HG03108 (cell line): ENCODE results near the gene SDK1.

Experiments used
- ATAC-seq: cut with Tn5 transposase; IDR thresholded peaks from one replicate; pipeline ENCODE4 v1.9.1; 2021; ENCODE audit warnings: moderate library complexity; ENCODE audit not compliant: unreplicated experiment

SDK1 gene

DNA sequence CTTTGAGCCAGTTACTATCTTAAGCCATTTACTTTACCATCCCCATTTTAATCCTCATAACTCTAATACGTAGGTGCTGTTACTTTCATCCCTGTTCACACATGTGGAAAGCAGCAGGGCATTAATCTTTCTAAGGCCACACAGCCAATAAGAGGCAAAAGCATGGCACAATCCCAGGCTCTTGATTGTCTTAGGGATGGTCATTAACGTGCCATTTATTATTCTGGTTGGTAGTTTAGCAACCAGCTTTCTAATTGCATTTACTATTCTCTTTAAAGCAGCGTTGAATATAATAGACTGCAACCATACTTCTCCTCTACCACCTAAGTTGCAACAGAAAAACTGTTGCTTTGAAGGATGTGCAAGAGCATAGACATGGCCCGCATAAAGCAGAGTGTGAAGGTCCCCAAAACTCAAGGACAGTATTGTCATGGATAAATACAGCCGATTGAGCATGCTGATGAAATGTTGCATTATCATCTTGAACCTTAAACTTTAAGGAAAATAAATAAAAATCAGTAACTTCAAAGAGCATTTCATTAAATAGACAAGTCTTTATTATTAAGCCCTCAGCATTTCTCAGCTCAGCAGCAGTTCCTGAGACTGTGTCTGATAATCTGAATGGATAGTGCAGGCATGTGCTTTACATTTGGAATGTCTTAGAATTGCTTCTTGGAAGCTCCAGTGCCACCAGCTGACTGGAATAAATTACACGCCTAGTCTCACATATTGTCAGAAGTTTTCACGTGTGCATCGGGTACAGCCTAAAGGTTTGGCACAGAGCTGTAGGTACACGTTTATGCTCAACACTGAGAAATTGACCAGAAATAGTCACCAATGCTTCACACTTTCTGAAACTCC is 467.1 kb downstream of the SDK1 start:
- no peak for ATAC-seq

DNA sequence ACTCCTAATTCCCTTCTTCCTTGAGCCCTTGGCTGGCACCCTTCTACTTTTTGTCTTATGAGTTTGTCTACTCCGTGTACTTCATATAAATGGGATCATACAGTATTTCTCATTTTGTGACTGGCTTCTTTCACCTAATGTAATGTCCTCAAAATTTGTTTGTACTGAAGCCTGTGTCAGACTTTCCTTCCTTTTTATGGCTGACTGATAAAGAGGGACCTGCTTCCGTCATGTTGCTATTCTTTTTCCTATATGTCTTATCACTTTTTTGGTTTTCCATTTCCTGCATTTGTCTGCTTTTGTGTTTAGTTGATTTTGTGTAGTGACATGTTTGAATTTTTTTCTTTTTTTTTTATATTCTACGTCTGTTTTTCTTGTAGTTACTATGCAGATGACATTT is 470.9 kb downstream of the SDK1 start:
- ATAC-seq: no peak

DNA sequence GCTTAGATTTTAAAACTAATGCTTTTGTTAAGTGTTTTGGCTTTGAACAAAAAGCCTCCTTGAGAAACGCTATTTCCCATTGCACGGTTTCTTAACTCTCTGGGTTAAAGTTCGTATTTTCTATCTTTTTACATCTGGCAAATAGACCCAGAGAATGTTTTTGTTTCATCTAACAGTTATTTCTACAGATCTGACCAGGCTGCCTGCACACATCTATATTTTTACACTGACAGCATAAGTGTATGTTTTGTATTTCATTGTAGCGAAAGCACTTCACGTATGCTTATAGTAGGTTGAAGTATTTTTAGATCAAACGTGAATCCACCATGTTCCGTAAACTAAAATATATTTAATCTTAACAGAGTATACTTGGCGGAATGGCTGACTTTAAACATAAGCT is 477.3 kb downstream of the SDK1 start:
- no peak for ATAC-seq

DNA sequence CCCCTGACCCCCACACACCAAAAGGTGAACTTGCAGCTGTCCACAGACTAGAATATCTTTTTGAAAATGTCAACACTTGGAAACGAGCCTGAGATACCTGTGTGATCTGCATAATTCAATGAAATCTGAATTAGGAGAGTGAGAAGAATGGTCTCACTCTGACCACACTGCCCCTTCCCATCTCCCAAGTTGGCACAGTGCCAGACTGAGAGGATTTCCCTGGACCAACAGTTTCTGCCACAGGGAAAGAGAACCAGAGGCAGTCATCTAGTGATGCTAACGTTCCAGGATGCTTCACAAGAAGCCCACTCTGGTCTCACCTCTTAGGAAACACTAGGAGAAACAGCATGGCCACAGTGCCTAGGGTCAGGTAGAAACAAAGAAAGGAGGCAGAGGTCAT is 479.0 kb downstream of the SDK1 start:
- no peak for ATAC-seq

DNA sequence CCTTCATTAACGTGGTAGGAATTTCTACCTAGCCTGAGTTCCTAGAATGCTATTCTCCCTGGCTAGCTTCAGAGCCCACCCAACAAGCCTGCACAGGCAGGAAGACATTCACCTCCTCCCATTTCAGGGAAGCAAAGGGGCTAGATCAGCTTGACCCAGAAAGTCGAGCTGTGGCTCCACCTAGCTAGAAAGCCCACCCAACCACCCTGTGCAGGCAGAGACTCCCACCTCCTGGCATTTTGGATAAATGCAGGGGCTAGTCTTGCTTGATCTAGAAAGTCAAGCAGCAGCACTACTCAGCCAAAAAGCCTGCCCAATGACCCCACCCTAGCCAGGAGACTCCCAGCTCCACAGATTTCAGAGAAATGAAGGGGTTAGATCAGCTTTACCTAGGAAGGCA is 479.5 kb downstream of the SDK1 start:
- ATAC-seq: no peak

DNA sequence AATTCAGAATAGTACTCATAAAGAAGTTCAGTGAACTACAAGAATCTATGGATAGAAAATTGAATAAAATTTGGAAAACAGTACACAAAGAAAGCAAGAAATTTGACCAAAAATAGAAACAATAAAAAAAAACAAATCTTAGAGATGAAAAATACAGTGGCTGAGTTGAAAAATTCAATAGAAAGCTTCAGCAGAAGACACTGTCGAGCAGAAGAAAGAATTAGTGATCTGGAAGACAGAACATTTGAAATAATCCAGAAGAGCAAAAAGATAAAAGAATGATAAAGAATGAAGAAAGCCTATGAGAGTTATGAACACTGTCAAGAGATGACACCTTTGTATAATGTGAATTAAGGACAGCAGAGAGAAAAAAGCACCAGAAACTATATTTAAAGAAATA is 480.6 kb downstream of the SDK1 start:
- no peak for ATAC-seq

DNA sequence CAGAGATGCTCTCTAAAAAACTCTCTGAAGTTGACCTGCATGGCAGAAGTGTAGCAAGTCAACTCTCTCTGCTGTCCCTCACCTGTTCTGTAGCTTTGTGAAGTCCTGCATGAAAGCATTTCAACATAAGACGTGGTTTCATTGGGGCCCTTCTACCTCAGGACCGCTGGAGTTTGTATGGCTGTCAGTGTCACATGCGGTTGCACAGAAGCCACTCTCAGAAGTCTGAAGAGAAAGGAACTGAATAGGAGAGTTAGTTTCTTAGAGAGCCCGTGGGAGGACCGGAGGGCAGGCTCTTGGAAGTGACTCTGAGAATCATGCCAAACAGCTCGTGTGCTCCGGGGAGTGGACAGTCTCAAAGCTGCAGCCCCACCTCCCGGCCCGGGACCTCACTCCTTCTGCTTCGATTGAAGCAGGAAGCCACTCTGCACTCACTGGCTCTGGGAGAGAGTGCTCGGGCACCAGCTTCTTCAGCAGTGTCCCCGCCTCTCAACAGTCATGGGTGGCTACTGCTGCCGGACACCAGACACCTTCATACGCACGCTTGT is 486.7 kb downstream of the SDK1 start:
- no peak for ATAC-seq

DNA sequence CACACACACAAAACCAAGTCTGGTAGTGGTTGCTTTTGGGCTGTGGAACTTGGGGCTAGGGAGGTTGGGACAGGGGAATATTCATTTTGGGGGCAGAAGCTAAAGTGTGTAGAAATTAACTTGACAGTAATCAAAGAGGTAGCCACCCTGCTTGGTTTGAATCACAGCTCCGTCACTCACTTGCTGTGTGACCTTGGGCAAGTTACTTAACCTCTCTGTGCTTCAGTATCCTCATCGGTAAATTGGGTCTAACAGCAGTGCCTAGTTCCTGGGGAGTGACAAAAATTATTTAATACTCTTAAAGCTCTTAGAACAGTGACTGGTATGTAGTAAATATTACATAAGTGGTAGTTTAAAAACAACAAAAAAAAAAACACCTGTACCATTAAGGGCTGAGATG is 489.8 kb downstream of the SDK1 start:
- ATAC-seq: no peak

DNA sequence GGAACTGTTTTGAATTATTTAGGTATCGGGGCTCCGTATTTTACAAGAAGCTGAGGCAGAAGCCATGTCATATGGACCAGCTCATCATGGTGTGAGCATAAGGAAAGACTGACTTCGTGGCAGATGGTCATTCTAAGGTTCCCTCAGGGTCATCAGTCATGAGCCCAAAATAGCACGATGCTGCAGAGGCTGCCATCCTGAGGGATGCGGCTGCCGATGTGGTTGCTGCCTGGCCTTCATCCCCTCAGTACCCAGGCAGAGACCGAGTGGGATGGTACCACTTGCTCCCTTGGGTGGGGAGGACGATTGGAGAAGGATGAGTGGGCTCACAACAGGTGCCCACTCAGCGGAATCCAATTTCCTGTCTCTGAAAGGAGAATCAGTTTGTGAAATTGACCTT is 490.3 kb downstream of the SDK1 start:
- no peak for ATAC-seq

DNA sequence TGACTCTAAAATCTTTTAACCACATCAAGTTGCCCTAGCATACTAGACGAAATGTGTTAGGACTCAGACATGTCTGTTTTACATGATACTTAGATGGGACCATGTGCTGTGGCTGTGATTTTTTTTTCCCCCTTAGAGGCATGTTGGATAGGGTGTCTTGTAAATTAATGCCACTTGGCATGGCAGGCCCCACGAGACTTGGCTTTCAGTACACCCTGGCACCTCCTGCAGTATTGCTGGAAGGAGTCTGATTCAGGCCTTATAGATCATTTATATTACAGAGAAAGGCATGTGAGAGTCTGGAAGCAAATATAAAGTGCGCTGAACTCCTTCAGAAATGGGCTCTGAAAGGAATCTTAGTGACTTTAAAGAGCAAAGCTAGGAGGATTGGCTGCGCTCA is 494.1 kb downstream of the SDK1 start:
- ATAC-seq: no peak

DNA sequence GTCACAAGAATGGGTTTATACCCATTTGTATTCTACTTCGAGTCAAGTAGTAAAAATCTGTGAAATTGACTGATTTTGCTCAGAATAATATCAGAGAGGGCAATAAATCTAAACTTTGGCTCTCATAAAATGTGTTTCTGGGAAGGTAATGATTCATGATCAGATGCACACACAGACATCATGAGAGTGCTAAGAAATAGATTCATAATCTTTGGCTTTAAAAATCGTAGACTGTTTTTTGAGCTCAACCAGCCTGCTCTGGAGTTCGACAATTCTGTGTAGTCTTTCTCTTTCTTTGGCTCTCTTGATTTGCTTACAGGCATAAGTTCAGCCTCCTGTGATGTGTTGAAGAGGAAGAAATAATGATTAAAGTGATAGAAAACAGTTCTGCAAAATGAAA is 494.7 kb downstream of the SDK1 start:
- no peak for ATAC-seq

DNA sequence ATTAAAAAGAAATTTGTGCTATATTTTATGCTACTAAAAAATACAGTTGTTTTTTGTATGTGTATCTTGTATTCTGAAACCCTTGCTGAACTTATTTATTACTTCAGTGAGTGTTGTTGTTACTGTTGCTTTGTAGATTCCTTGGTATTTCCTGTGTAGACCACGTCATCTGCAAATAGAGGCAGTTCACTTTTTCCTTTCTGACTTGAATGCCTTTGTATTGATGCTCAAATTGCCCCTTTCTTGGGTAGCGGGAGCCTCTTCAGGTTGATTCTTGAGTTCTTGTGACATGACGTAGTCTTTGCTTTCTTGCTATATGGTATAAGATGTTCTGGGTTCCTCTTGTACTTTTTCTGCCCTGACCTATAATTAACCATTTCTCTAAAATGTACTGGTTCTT is 504.1 kb downstream of the SDK1 start:
- no peak for ATAC-seq

DNA sequence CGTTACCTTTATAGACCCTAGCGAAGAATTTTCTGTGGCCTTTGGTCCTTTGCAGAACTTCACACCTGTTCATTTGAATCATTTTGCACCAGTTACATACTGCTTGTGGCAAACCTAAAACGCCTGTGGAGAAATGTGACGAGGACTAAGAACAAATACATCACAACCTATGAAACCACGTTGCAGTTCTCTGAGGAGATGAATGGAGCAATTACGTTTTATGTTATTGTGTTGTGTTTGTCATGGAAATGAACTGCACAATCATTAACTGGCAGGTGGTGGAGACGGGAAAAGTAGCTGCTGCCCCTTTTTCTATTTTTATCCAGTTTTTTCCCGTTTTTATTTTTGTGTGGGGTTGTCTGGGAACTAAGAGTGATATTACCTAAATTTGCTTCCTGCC is 505.5 kb downstream of the SDK1 start:
- ATAC-seq: no peak

DNA sequence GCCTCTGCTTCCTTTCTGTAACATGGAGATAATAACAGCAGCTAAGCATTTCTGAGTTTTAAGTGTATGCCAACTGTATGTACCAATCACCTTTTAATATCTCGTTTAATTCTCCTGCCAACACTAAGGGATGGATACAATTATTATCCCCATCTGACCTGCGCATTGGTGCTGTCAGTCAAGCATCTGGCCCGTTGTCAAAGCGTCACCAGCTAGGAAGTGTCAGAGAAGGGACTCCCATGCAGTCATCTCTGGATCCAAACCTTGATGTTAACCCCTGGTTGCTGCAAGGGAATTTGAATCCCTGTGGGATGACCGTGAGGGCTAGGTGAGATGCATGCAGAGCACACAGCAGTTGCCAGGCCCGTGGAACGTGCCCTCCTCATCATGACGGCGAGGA is 506.8 kb downstream of the SDK1 start:
- ATAC-seq: no peak

DNA sequence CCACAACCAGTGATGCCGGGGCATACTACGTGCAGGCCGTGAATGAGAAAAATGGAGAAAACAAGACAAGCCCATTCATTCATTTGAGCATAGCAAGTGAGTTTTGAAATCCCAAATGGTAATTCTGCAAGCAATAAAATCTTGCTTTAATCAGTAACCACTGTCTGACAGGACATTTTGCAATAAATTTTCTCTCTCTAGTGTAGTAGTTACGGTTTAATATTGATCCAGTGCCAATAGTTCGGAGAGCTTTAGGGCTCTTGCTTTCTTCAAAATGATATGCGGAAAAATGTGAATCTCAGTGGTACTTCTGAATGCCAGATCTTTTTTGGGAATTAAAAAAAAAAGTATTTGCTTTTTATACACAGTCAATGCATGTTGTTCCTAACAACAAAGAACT is 520.4 kb downstream of the SDK1 start:
- ATAC-seq: no peak

DNA sequence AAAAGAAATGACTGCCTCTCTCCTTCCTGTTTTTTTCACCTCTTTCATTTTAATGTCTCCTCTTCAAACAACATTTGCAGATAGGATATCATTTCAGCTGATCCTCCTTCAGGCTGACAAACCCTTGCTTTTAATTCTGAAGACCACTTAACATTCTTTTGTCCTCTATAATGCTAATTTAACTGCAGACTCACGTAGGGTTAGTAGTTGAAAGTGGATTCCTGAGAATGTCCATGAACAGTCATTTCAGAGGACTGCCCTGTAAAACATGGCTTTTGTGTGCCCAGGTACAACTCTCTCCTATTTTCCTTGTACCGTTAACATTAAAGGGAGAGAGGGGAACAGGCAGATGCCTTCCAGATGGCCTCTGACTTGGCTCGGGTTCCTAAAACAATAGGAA is 524.4 kb downstream of the SDK1 start:
- ATAC-seq: no peak

DNA sequence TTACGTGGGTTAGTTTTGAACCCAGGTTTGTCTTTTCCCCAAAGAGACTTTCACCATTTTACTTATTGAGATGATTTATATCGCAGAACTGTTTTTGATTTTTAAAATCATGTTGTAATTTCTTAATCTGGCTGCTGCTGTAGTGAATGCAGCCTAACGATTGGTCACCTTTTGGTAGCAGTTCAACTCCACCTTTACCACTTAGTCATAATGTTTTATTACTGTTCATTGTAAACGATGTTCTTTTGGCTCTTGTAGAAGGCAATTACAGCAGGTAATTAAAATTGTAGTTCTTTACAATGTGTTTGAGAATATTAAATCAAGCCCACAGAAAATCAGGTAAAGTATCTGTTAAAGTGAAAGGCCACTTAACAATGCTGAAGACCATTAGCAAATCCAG is 531.1 kb downstream of the SDK1 start:
- ATAC-seq: no peak

DNA sequence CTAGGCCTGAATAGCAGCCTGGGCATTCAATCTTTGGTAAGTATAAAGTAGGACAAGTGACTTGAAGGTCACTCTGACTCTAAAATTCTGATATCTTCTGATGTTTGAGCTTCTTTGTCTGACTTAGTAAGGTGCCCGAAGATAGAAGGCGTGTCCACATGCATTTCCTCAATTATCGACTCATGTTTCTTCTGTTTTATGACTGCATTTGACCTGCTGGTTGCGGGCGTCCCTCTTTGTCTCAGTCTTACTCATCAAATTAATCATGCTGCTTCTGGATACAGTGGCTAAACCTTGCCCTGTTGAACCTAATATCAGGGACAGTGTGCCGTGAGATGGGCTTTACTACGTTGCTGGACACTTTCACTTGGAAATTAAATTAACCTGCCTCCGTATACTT is 534.1 kb downstream of the SDK1 start:
- no peak for ATAC-seq

DNA sequence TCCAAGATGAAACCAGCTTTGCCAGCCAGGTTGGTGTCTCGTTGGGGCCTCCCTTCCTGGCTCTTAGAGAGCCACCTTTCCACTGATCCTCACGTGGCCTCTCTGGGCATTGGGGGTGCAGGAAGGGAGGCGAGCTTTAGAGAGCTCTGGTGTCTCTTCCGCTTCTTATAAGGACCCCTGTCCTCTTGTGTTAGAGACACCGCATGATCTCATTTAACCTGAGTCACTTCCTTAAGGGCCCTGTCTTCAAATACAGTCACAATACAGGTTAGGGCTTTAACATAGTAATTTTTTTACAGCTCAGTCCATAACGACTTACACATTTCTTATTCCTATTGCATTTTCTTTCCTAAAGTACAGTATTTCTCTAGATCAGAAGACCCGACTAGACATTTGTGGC is 535.8 kb downstream of the SDK1 start:
- ATAC-seq: no peak

DNA sequence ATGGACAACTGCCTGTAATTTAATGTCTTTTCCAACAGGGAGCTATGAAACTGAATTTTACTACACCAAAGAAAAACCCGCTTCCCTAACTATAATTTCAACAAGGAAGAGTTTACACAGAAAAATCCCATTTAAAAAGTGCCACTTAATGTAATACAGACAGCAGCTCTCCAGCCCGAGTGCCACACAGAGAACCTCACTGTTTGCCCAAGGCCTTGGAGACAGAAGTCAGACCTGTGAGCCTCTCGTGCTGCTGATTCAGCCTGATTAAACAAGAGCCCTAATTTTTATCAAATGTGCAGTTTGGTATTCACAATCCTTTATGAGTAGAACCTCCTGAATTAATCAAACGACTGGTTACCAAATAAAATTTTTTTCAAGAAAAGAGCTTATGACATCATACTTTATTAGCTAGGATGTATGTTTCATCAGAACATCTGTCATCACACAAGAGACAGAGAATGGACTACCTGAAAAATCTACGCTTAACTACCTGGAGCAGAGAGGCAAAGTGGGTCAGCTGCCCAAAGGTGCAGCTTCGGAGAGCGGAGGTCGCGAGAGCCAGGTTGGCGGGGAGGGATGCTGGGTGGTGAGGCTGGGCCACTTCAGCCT is 543.6 kb downstream of the SDK1 start:
- ATAC-seq: no peak

DNA sequence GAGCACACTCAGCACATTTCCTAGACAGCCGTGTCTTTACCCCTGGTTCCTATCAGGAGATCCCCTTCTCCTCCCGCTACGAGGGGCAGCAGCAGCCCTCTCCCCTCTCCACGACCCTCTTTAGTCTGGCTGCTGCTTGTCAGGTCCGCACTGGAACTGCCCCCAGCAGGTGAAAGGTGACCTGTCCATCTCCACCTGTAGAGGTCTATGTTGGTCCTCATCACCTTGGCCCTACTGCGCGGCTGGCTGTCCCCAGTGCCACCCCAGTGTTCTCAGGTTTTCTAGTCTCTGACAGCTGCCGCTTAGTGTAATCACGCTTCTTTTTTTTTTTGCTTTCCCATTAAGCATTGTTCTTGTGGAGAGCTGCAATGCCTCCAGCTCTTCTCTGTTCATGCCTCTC is 545.7 kb downstream of the SDK1 start:
- ATAC-seq: no peak

DNA sequence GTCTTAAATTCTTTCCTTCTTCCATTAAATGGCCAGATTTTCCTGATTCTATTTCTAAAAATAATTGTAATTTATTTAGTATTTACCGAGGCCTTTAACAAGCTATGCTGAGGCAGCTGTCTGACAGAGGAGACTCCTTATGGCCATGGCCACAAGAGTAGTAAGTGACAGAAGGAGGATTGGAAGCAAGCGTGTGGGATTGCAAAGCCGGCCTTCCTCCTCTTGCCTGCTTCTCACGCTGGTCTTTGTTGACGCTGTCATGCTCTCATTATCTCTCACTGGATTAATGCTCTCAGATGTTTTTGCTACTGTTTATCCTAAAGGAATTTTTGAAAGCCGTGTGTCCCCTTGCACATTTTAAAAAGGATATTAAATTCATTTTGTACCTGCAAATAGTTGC is 546.3 kb downstream of the SDK1 start:
- ATAC-seq: no peak

DNA sequence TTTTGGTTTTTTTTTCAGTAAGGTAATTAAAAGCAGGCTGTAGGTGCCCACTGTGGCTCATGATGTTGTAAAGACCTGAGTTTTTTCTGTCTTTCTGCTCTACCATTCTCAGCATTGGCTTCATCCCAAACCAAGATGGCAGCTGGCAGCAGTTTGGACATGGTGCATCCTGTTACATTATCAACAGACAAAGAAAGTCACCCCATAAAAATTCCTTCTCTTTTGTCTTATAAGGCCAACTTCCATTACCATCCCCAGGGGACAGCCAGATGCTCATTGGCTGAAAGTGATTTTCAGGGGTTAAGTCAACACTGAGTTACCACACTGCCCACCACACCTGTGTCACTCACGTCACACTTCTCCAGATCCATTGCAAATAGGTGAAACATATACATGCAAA is 558.4 kb downstream of the SDK1 start:
- no peak for ATAC-seq
